Left lung (tissue), 10 donors: ENCODE data around the gene MSMO1. TPM values are rescaled to one million over a fixed set of nuclear protein-coding genes. Genes with fewer than 3 reads are reported as not detected.

Experiments
- ATAC-seq: fragments of 200-7000 bp; cut with Tn5 transposase; one replicate; pipeline ENCODE4 v1.9.1; 2020; ENCODE audit warnings: moderate library complexity
- DNase-seq, 4 donors: peaks; one replicate each; pipeline ENCODE4 v3.0.0-alpha.2; 2013 to 2020
- H3K27ac ChIP-seq, 2 donors: fragments of 200-600 bp; sonication (generic) in 1 of 2; one replicate each; pipeline versions ENCODE4 v1.5.0 to v1.8.0; 2020 to 2021
- H3K27me3 ChIP-seq, 2 donors: fragments of 200-600 bp; sonication (generic) in 1 of 2; one replicate each; pipeline versions ENCODE4 v1.5.0 to v1.8.0; 2020 to 2021
- H3K36me3 ChIP-seq, 2 donors: fragments of 200-600 bp; sonication (generic) in 1 of 2; one replicate each; pipeline versions ENCODE4 v1.5.0 to v1.8.0; 2020 to 2021
- H3K4me1 ChIP-seq, 2 donors: fragments of 200-600 bp; one replicate each; pipeline ENCODE4 v1.8.0; 2021
- H3K4me3 ChIP-seq, 2 donors: fragments of 200-600 bp; sonication (generic) in 1 of 2; one replicate each; pipeline versions ENCODE4 v1.5.0 to v1.8.0; 2020 to 2021; ENCODE audit warnings: mild to moderate bottlenecking in 1 of 2
- H3K9me3 ChIP-seq, 2 donors: fragments of 200-600 bp; sonication (generic) in 1 of 2; one replicate each; pipeline versions ENCODE4 v1.5.0 to v1.8.0; 2020 to 2021
- CTCF ChIP-seq, 2 donors: fragments of 200-600 bp; sonication (generic) in 1 of 2; IDR thresholded peaks; one replicate each; pipeline versions ENCODE4 v1.5.0 to v1.8.0; 2021; ENCODE audit warnings: antibody characterized with exemption in 2 of 2
- intact Hi-C, 2 donors: fragments of 100-400 bp; cut with DNase I; formaldehyde crosslinking; loops; one replicate each; pipeline versions ENCODE4 v1.11.2 to v1.14.2; 2022
- polyA plus RNA-seq, 6 donors: library from polyadenylated mRNA; unstranded; fragments of 120-200 nt; gene quantifications; one replicate each; pipeline ENCODE4 v1.2.1, GENCODE V29; 2013; ENCODE audit not compliant: insufficient read length in 6 of 6
- total RNA-seq, 2 donors: library from RNA; stranded (reverse); fragmentation: NEBNext Ultra II Directional; extraction: Animal tissue kit (Norgen Biotek cat#: 25700); gene quantifications; one replicate each; pipeline ENCODE4 v1.2.1, GENCODE V29; 2021
- donor health status: DM: no; HTN: yes; CAD: no.
- donor health status: DM: no; HTN: no; CAD: no.

The MSMO1 gene
- total and polyA plus RNA-seq, 8 donors, result 26.0 to 270 (median 34.4) TPM

DNA sequence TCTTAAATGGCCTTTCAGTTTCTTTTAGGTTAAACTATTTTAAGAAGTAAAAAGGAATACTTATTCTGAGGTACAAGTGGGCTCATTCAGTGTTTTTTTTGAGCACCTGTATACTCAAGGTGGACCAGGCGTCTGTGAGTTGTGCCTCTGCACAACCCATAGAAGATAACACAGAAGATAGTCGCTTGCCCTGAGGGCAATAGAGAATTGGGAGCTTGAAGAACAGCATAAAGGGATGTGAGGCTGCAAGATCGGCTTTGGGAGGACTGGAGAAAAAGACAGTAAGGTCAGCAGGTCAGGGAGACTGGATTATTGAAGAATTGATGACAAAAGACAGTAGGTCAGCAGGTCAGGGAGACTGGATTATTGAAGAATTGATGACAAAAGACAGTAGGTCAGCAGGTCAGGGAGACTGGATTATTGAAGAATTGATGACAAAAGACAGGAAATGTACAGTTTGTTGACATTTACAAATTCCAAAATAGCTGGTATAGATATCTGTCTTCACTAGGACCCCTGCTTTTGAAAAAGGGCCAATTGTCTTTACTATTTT, 54.4 kb downstream of the MSMO1 start:
- no peak for ATAC-seq
- H3K27ac ChIP-seq, result no peak overlapping the region
- H3K4me1 ChIP-seq, result no peaks in the 10 kb centered on the region

GRCh38 chr4:165382640-165383039, 55.2 kb downstream of the MSMO1 start:
- ATAC-seq, result no peak
- intact Hi-C loops, result no loop called here

More for the DNA sequence above, 54.4 kb downstream of the MSMO1 start:
- Histone ChIP-seq H3K36me3 (no peaks in the 10 kb centered on the region), H3K4me3 (no peak overlapping the region), H3K27me3 (peaks cover 7 to 58% of the 10 kb centered on the region in 2 donors), H3K9me3 (no peaks in the 10 kb centered on the region)
- intact Hi-C loops, result no loop called here
- no peak for TF ChIP-seq CTCF (IDR thresholded peaks at IDR 0.05)
- DNase-seq, result no peak

DNA sequence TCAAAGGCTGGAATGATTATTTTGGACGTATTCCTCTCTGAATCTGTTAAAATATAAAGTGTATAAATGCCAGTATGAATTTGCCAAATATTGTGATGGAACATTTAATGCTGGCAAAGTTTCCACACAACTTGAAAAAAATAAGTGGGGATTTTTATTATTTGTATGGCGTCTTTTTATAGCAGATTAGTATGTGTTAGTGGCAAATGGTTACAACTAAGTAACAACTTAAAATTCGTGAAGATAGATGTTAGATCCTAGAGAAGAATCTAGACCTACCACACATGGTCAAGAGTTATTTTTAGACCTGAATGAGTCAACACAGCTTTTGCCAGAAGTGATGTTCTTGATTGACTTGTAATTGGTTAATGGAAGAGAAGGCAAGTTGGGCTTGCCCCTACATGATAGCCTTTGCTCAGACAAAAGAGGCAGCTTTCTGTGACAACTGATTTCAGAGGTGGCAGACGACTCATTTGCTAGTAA, 56.2 kb downstream of the MSMO1 start:
- no peak overlapping the region for H3K27ac ChIP-seq
- intact Hi-C loops, result no loop called here

More at GRCh38 chr4:165382640-165383039, 55.2 kb downstream of the MSMO1 start:
- Histone ChIP-seq H3K27ac (no peak overlapping the region), H3K4me1 (no peaks in the 10 kb centered on the region), H3K4me3 (no peak overlapping the region), H3K36me3 (no peaks in the 10 kb centered on the region), H3K9me3 (no peaks in the 10 kb centered on the region), H3K27me3 (peaks cover 7 to 51% of the 10 kb centered on the region in 2 donors)
- DNase-seq, result no peak
- no peak for TF ChIP-seq CTCF (IDR thresholded peaks at IDR 0.05)

GRCh38 chr4:165384186-165384585, 56.7 kb downstream of the MSMO1 start:
- peaks cover 0 to 35% of the 10 kb centered on the region in 2 donors for H3K27me3 ChIP-seq

More for the DNA sequence above, 56.2 kb downstream of the MSMO1 start:
- ATAC-seq, result no peak
- no peaks in the 10 kb centered on the region for H3K36me3 ChIP-seq
- no peak overlapping the region for H3K4me3 ChIP-seq
- TF ChIP-seq CTCF (IDR thresholded peaks at IDR 0.05), result no peak
- H3K4me1 ChIP-seq, result no peaks in the 10 kb centered on the region
- no peak for DNase-seq
- no peaks in the 10 kb centered on the region for H3K9me3 ChIP-seq
- H3K27me3 ChIP-seq, result peaks cover 0 to 41% of the 10 kb centered on the region in 2 donors

GRCh38 chr4:165384598-165384997, 57.1 kb downstream of the MSMO1 start:
- Histone ChIP-seq H3K4me1 (no peaks in the 10 kb centered on the region), H3K27ac (no peak overlapping the region), H3K36me3 (no peaks in the 10 kb centered on the region), H3K4me3 (no peak overlapping the region), H3K9me3 (no peaks in the 10 kb centered on the region), H3K27me3 (peaks cover 0 to 31% of the 10 kb centered on the region in 2 donors)
- ATAC-seq (no peak), DNase-seq (peak in 2 of 4 donors; percentile 51 to 66)
- no peak for TF ChIP-seq CTCF (IDR thresholded peaks at IDR 0.05)
- intact Hi-C loops, result no loop called here

More at GRCh38 chr4:165384186-165384585, 56.7 kb downstream of the MSMO1 start:
- TF ChIP-seq CTCF (IDR thresholded peaks at IDR 0.05), result no peak
- DNase-seq (no peak), ATAC-seq (no peak)
- Histone ChIP-seq H3K36me3 (no peaks in the 10 kb centered on the region), H3K4me1 (no peaks in the 10 kb centered on the region), H3K4me3 (no peak overlapping the region), H3K27ac (no peak overlapping the region), H3K9me3 (no peaks in the 10 kb centered on the region)
- intact Hi-C loops, result no loop called here
